Neural crest cell (in vitro differentiated cells): ENCODE measurements around the gene SETBP1. TPM values are rescaled to one million over a fixed set of nuclear protein-coding genes. Genes with fewer than 3 reads are reported as not detected.

Experiments used
- DNase-seq: peaks from one replicate; pipeline ENCODE4 v3.0.0; 2021; ENCODE audit warnings: low read depth, mixed read lengths, low spot score
- H3K27ac Mint-ChIP-seq: one replicate; pipeline ENCODE4 v1.8.0; 2021; ENCODE audit warnings: mild to moderate bottlenecking, mixed read lengths; ENCODE audit not compliant: unreplicated experiment
- H3K27me3 Mint-ChIP-seq: 2 replicates; pipeline ENCODE4 v1.8.0; 2021; ENCODE audit warnings: low read depth, mild to moderate bottlenecking, mixed read lengths
- H3K36me3 Mint-ChIP-seq: 2 replicates; pipeline ENCODE4 v1.8.0; 2021; ENCODE audit warnings: low read depth, mild to moderate bottlenecking, mixed read lengths
- H3K4me1 Mint-ChIP-seq: 2 replicates; pipeline ENCODE4 v1.8.0; 2021; ENCODE audit warnings: mixed read lengths
- H3K4me3 Mint-ChIP-seq: one replicate; pipeline ENCODE4 v1.8.0; 2021; ENCODE audit warnings: mild to moderate bottlenecking, mixed read lengths
- H3K9me3 Mint-ChIP-seq: 2 replicates; pipeline ENCODE4 v1.8.0; 2021; ENCODE audit warnings: mixed read lengths
- total RNA-seq: library from RNA; stranded (reverse); gene quantifications from 2 replicates; pipeline ENCODE4 v1.2.1, GENCODE V29; 2021
- TF ChIP-seq, protein P1 (sequence below): fragments of 200-600 bp; sonication (generic); conservative IDR thresholded peaks from 2 replicates; pipeline ENCODE4 v1.5.0; 2021; ENCODE audit warnings: antibody characterized with exemption, mild to moderate bottlenecking

Gene SETBP1
- total RNA-seq, 1 donor from 2014 or later = 38.9 TPM

DNA sequence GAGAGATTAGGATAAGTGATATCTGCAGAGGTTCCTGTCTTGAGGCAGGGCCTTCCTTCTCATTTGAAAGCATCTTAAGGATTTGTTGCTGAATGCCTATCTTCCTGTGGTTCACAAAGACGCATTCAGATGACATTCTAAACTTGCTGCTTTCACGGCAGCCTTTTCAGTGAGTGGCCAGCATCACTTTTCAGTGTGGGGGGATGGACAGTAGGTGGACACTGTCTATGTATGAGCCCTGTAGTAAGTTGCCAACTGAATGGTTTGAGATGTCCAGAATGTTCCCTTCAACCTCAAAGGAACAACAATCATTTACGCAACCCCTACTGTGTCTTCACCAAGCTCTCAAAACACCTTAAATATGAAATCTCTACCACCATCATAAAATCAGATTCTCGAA, 46.6 kb downstream of the SETBP1 start:
- TF ChIP-seq, protein P1, sequence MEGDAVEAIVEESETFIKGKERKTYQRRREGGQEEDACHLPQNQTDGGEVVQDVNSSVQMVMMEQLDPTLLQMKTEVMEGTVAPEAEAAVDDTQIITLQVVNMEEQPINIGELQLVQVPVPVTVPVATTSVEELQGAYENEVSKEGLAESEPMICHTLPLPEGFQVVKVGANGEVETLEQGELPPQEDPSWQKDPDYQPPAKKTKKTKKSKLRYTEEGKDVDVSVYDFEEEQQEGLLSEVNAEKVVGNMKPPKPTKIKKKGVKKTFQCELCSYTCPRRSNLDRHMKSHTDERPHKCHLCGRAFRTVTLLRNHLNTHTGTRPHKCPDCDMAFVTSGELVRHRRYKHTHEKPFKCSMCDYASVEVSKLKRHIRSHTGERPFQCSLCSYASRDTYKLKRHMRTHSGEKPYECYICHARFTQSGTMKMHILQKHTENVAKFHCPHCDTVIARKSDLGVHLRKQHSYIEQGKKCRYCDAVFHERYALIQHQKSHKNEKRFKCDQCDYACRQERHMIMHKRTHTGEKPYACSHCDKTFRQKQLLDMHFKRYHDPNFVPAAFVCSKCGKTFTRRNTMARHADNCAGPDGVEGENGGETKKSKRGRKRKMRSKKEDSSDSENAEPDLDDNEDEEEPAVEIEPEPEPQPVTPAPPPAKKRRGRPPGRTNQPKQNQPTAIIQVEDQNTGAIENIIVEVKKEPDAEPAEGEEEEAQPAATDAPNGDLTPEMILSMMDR = no peak
- H3K27ac Mint-ChIP-seq = peak overlapping the region; percentile 20
- no peaks in the 10 kb centered on the region for H3K27me3 Mint-ChIP-seq
- H3K4me1 Mint-ChIP-seq = peaks cover 95% of the 10 kb centered on the region
- H3K36me3 Mint-ChIP-seq = no peaks in the 10 kb centered on the region
- no peaks in the 10 kb centered on the region for H3K9me3 Mint-ChIP-seq
- no peak for DNase-seq
- H3K4me3 Mint-ChIP-seq = peak overlapping the region; percentile 13

DNA sequence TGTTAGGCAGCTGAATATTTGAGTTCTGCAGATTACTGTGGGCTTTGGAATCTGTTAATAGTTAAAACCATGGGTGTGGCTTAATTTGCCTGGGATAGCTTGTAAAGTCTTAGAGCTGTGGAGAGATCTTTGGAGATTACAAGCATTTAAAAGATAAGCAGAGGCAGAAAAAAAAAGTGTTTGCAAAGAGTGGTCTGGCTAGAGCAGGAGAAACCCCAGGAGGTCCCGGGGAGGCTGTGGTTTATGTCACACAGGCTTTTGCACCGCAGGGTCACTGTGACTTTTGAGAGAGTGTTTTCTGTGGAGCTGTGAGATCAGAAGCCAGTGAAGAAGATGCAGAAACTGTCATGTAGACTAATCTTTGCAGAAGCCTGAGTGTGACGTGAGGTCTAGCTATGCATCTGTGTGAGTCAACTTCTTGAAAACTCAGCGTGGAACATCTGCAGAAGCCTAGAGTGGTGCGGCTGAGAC, 49.0 kb downstream of the SETBP1 start:
- no peak overlapping the region for H3K27ac Mint-ChIP-seq
- H3K27me3 Mint-ChIP-seq = no peaks in the 10 kb centered on the region
- H3K4me1 Mint-ChIP-seq = peaks cover 93% of the 10 kb centered on the region
- DNase-seq = no peak
- H3K9me3 Mint-ChIP-seq = no peaks in the 10 kb centered on the region
- H3K36me3 Mint-ChIP-seq = no peaks in the 10 kb centered on the region
- TF ChIP-seq, protein P1 = no peak
- no peak overlapping the region for H3K4me3 Mint-ChIP-seq

DNA sequence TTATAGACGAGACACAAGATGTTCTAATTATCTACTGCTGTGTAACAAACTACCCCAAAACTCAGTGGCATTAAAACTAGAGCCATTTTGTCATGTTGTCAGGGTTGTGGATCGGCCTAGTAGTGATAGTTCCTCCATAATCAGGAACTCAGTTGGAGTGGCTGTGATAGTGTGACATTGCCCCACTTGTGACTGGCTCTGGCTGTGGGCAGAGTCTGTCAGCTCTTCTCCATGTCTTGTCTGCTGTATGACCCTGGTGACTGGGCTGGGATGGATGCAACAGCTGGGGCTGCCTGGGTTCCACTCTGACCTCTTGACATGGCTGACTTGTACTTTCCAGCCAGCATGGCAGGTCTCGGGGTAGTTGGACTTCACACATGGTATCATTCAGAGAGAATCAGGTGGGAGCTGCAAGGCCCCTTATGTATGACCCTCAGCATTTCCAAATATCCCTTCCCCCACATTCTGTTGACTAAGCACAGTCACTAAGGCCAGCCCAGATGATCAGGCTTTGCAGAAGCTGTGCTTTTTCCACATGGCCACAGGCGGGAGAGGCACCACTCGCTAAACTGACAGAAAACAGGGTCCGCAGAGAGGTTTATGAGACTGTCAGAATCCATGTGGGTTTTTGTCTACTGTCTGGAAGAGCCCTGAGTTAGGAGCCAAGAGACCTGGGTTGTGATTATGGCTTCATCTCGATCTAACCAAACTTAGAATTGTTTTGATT, 50.3 kb downstream of the SETBP1 start:
- no peak overlapping the region for H3K27ac Mint-ChIP-seq
- H3K4me1 Mint-ChIP-seq = peaks cover 84% of the 10 kb centered on the region
- H3K36me3 Mint-ChIP-seq = peaks cover 3% of the 10 kb centered on the region

DNA sequence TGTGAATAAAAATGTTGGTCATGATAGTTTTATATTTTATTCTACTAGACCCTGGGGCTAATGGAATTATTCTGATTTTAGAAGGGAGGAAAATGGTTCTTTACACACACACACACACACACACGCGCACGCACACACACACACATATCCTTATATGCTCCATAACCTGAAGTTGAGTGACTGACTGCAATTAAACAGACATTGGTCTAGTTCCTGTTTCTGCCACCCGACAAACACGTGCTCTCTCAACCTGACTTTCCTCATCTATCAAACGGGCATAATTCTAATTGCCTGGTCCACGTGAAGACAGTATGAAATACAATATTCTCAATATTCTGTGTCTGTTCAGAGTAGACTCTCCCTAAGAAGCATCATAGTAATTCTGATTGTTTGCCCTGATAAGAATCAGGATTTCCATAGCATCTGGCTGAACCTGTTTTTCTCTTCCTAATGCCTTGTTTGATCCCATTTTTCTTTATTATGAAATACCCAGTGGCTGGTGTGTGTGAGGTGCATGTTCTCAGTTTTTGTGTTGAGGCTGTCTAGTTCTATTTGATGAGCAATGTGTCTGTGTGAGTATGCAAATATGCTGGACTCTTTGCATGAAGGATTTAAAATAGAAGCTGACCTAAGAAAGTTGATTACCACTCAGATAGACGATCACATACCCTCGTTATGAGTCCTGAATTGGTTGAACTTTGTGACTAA, 51.0 kb downstream of the SETBP1 start:
- H3K4me1 Mint-ChIP-seq = peaks cover 81% of the 10 kb centered on the region

More for the DNA sequence above, 50.3 kb downstream of the SETBP1 start:
- no peaks in the 10 kb centered on the region for H3K9me3 Mint-ChIP-seq
- no peak overlapping the region for H3K4me3 Mint-ChIP-seq
- TF ChIP-seq, protein P1 = no peak
- no peaks in the 10 kb centered on the region for H3K27me3 Mint-ChIP-seq
- DNase-seq = no peak

DNA sequence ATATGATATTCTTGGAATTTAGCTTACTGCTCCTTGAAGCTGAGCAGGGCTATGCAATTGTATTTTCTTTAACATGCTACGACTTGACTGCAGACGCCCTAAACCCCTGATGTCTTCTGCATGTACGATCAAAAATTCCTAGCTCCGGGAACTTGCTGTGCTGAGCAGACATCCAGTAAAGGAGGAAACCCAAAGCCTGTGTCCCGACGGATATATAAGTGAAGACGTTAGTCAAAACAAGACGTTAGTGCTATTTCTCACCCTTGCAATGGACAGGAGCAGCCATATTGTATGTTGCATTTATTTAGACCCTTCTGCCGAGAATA, 51.5 kb downstream of the SETBP1 start:
- peaks cover 4% of the 10 kb centered on the region for H3K36me3 Mint-ChIP-seq
- peaks cover 79% of the 10 kb centered on the region for H3K4me1 Mint-ChIP-seq
- no peak overlapping the region for H3K27ac Mint-ChIP-seq
- no peak for DNase-seq
- no peaks in the 10 kb centered on the region for H3K9me3 Mint-ChIP-seq
- TF ChIP-seq, protein P1 = no peak
- H3K4me3 Mint-ChIP-seq = no peak overlapping the region
- no peaks in the 10 kb centered on the region for H3K27me3 Mint-ChIP-seq

More for the DNA sequence above, 51.0 kb downstream of the SETBP1 start:
- no peaks in the 10 kb centered on the region for H3K9me3 Mint-ChIP-seq
- H3K27me3 Mint-ChIP-seq = no peaks in the 10 kb centered on the region
- H3K4me3 Mint-ChIP-seq = no peak overlapping the region
- no peak for DNase-seq
- TF ChIP-seq, protein P1 = no peak
- no peak overlapping the region for H3K27ac Mint-ChIP-seq
- peaks cover 4% of the 10 kb centered on the region for H3K36me3 Mint-ChIP-seq
